Mucosa of stomach (tissue), 1 donor: ENCODE results near the gene IFNB1.

Source experiments
- H3K27me3 ChIP-seq: one replicate; pipeline ENCODE4 v1.7.0; 2013; ENCODE audit warnings: mild to moderate bottlenecking, low read length; ENCODE audit not compliant: control insufficient read depth, insufficient read depth
- H3K36me3 ChIP-seq: one replicate; pipeline ENCODE4 v1.7.0; 2013; ENCODE audit warnings: low read length; ENCODE audit not compliant: control insufficient read depth, insufficient read depth
- H3K4me1 ChIP-seq: one replicate; pipeline ENCODE4 v1.7.0; 2013; ENCODE audit warnings: mild to moderate bottlenecking, low read length; ENCODE audit not compliant: control insufficient read depth, insufficient read depth
- H3K4me3 ChIP-seq: one replicate; pipeline ENCODE4 v1.7.0; 2013; ENCODE audit warnings: low read length
- H3K9ac ChIP-seq: one replicate; pipeline ENCODE4 v1.7.0; 2013; ENCODE audit warnings: mild to moderate bottlenecking, low read length, moderate library complexity
- H3K9me3 ChIP-seq: one replicate; pipeline ENCODE4 v1.7.0; 2013; ENCODE audit warnings: mild to moderate bottlenecking, low read length, moderate library complexity; ENCODE audit not compliant: control insufficient read depth
- donor health status: Pancreatic carcinoma.

The IFNB1 gene

GRCh38 chr9:21056931-21057330, 20.8 kb downstream of the IFNB1 start:
- Histone ChIP-seq H3K27me3 (no peaks in the 10 kb centered on the region), H3K4me1 (no peaks in the 10 kb centered on the region), H3K9me3 (no peaks in the 10 kb centered on the region), H3K9ac (no peak overlapping the region), H3K36me3 (no peaks in the 10 kb centered on the region), H3K4me3 (no peak overlapping the region)

GRCh38 chr9:21053851-21054250, 23.9 kb downstream of the IFNB1 start:
- Histone ChIP-seq H3K9me3 (no peaks in the 10 kb centered on the region), H3K4me1 (no peaks in the 10 kb centered on the region), H3K36me3 (no peaks in the 10 kb centered on the region), H3K4me3 (no peak overlapping the region), H3K9ac (no peak overlapping the region), H3K27me3 (no peaks in the 10 kb centered on the region)

- Histone ChIP-seq H3K36me3 (no peaks in the 10 kb centered on the region), H3K9me3 (no peaks in the 10 kb centered on the region), H3K4me3 (no peak overlapping the region), H3K27me3 (no peaks in the 10 kb centered on the region), H3K9ac (no peak overlapping the region), H3K4me1 (no peaks in the 10 kb centered on the region)
Measured at GRCh38 chr9:21047281-21047691, 30.5 kb downstream of the IFNB1 start.

GRCh38 chr9:21043841-21044240, 33.9 kb downstream of the IFNB1 start:
- H3K9me3 ChIP-seq = no peaks in the 10 kb centered on the region
- H3K36me3 ChIP-seq = no peaks in the 10 kb centered on the region
- no peak overlapping the region for H3K9ac ChIP-seq
- H3K4me1 ChIP-seq = no peaks in the 10 kb centered on the region
- H3K4me3 ChIP-seq = no peak overlapping the region
- H3K27me3 ChIP-seq = no peaks in the 10 kb centered on the region

- no peaks in the 10 kb centered on the region for H3K27me3 ChIP-seq
- no peak overlapping the region for H3K4me3 ChIP-seq
- no peaks in the 10 kb centered on the region for H3K9me3 ChIP-seq
- H3K9ac ChIP-seq = no peak overlapping the region
- no peaks in the 10 kb centered on the region for H3K4me1 ChIP-seq
- H3K36me3 ChIP-seq = no peaks in the 10 kb centered on the region
Measured at GRCh38 chr9:21042466-21042865, 35.3 kb downstream of the IFNB1 start.

GRCh38 chr9:21039302-21039701, 38.4 kb downstream of the IFNB1 start:
- Histone ChIP-seq H3K4me3 (no peak overlapping the region), H3K9ac (no peak overlapping the region), H3K9me3 (no peaks in the 10 kb centered on the region), H3K36me3 (no peaks in the 10 kb centered on the region), H3K4me1 (no peaks in the 10 kb centered on the region), H3K27me3 (no peaks in the 10 kb centered on the region)

GRCh38 chr9:21037278-21037677, 40.5 kb downstream of the IFNB1 start:
- Histone ChIP-seq H3K36me3 (no peaks in the 10 kb centered on the region), H3K4me3 (no peak overlapping the region), H3K4me1 (no peaks in the 10 kb centered on the region), H3K9ac (no peak overlapping the region), H3K9me3 (no peaks in the 10 kb centered on the region), H3K27me3 (no peaks in the 10 kb centered on the region)

GRCh38 chr9:21031808-21032183, 45.9 kb downstream of the IFNB1 start:
- peaks cover 5% of the 10 kb centered on the region for H3K4me1 ChIP-seq
- no peaks in the 10 kb centered on the region for H3K9me3 ChIP-seq
- no peaks in the 10 kb centered on the region for H3K36me3 ChIP-seq
- no peaks in the 10 kb centered on the region for H3K27me3 ChIP-seq
- H3K9ac ChIP-seq = peak overlapping the region; percentile 58
- H3K4me3 ChIP-seq = no peak overlapping the region

- no peaks in the 10 kb centered on the region for H3K27me3 ChIP-seq
- H3K9me3 ChIP-seq = no peaks in the 10 kb centered on the region
- peak within 1 kb of the TSS; percentile 58 for H3K9ac ChIP-seq
- H3K4me3 ChIP-seq = no peak within 1 kb of the TSS
- H3K4me1 ChIP-seq = peaks cover 5% of the 10 kb centered on the region
- no peaks in the 10 kb centered on the region for H3K36me3 ChIP-seq
Measured at GRCh38 chr9:21031091-21031807, 46.5 kb downstream of the IFNB1 start, which contains the start of gene HACD4. TSS of gene HACD4 (minus strand) at chr9:21031640. CDS start at chr9:21031590, 50 bp downstream.

GRCh38 chr9:21030389-21031035, 47.2 kb downstream of the IFNB1 start:
- Histone ChIP-seq H3K27me3 (no peaks in the 10 kb centered on the region), H3K4me3 (no peak overlapping the region), H3K4me1 (peaks cover 5% of the 10 kb centered on the region), H3K9ac (no peak overlapping the region), H3K36me3 (no peaks in the 10 kb centered on the region), H3K9me3 (no peaks in the 10 kb centered on the region)

GRCh38 chr9:21029661-21030060, 48.1 kb downstream of the IFNB1 start:
- H3K9me3 ChIP-seq = no peaks in the 10 kb centered on the region
- no peak overlapping the region for H3K4me3 ChIP-seq
- no peaks in the 10 kb centered on the region for H3K27me3 ChIP-seq
- peaks cover 5% of the 10 kb centered on the region for H3K4me1 ChIP-seq
- no peaks in the 10 kb centered on the region for H3K36me3 ChIP-seq
- H3K9ac ChIP-seq = no peak overlapping the region

GRCh38 chr9:21028466-21028865, 49.3 kb downstream of the IFNB1 start:
- Histone ChIP-seq H3K36me3 (no peaks in the 10 kb centered on the region), H3K9me3 (no peaks in the 10 kb centered on the region), H3K9ac (no peak overlapping the region), H3K4me3 (no peak overlapping the region), H3K27me3 (no peaks in the 10 kb centered on the region), H3K4me1 (peaks cover 5% of the 10 kb centered on the region)
